ENCODE results near the gene PSTPIP1. TPM values are rescaled to one million over a fixed set of nuclear protein-coding genes. Genes with fewer than 3 reads are reported as not detected.

The PSTPIP1 gene
- total RNA-seq, 1 experiment from 2014 or later, result 1.5 TPM

DNA sequence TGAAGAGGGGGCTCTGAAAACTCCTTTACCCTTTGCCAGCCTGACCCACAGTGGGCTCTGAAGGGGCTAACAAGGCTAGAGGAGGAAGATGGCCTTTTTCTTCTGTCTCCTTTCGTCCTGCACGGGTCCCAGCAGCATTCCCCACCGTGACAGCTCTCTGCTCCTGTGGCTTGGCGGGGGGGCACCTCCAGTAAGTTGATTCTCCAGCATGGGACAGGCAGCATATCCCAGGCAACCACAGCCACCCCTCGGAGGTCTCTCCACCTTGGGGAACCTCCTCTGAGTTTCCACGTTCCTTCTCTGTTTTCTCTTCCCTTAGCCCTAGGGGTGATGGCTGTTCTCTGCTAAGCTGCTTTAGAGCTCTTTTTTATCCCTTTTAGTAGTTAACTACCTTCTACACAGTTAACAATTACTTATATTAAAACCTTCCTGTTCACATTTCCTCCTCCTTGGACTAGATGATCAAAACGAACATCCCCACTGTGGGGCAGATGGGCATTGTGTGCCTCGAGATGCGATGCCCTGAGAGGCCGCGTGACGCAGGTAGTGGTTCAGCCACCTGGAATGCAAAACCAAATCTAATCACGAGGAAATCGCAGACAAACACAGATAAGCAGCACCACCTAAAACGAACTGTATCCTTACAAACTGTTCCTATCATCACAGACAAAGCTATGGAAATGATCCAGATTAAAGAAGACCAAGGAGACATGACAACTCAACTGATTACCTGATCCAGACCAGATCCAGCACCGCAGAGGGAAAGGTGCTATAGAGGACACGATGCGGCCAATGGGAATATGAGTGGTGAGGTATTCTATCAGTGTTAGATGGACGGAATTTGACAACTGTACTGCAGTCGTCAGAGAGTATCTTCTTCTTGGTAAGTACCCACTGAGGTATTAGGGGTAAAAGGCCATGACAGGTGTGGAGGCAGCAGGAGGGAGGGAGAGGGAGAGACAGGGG is 48.3 kb downstream of the PSTPIP1 start:
- ATAC-seq (no peak), DNase-seq (ENCODE audit: low spot score) (no peak)
- ChIA-PET POLR2A (no interaction called here), CTCF (no interaction called here)
- no peak overlapping the region for H3K27ac Mint-ChIP-seq
- TF ChIP-seq CREB1 (CRISPR knock-in tag; IDR thresholded peaks at IDR 0.05) (no peak), ZNF121 (CRISPR knock-in tag; IDR thresholded peaks at IDR 0.05) (no peak)
- TF ChIP-seq, protein P1, sequence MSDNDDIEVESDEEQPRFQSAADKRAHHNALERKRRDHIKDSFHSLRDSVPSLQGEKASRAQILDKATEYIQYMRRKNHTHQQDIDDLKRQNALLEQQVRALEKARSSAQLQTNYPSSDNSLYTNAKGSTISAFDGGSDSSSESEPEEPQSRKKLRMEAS (CRISPR knock-in tag; IDR thresholded peaks at IDR 0.05), result no peak
- TF ChIP-seq, protein P2, sequence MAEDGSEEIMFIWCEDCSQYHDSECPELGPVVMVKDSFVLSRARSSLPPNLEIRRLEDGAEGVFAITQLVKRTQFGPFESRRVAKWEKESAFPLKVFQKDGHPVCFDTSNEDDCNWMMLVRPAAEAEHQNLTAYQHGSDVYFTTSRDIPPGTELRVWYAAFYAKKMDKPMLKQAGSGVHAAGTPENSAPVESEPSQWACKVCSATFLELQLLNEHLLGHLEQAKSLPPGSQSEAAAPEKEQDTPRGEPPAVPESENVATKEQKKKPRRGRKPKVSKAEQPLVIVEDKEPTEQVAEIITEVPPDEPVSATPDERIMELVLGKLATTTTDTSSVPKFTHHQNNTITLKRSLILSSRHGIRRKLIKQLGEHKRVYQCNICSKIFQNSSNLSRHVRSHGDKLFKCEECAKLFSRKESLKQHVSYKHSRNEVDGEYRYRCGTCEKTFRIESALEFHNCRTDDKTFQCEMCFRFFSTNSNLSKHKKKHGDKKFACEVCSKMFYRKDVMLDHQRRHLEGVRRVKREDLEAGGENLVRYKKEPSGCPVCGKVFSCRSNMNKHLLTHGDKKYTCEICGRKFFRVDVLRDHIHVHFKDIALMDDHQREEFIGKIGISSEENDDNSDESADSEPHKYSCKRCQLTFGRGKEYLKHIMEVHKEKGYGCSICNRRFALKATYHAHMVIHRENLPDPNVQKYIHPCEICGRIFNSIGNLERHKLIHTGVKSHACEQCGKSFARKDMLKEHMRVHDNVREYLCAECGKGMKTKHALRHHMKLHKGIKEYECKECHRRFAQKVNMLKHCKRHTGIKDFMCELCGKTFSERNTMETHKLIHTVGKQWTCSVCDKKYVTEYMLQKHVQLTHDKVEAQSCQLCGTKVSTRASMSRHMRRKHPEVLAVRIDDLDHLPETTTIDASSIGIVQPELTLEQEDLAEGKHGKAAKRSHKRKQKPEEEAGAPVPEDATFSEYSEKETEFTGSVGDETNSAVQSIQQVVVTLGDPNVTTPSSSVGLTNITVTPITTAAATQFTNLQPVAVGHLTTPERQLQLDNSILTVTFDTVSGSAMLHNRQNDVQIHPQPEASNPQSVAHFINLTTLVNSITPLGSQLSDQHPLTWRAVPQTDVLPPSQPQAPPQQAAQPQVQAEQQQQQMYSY (CRISPR knock-in tag; IDR thresholded peaks at IDR 0.05), result no peak
- TF ChIP-seq, protein P3, sequence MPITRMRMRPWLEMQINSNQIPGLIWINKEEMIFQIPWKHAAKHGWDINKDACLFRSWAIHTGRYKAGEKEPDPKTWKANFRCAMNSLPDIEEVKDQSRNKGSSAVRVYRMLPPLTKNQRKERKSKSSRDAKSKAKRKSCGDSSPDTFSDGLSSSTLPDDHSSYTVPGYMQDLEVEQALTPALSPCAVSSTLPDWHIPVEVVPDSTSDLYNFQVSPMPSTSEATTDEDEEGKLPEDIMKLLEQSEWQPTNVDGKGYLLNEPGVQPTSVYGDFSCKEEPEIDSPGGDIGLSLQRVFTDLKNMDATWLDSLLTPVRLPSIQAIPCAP (CRISPR knock-in tag; IDR thresholded peaks at IDR 0.05), result no peak
- TF ChIP-seq, protein P4, sequence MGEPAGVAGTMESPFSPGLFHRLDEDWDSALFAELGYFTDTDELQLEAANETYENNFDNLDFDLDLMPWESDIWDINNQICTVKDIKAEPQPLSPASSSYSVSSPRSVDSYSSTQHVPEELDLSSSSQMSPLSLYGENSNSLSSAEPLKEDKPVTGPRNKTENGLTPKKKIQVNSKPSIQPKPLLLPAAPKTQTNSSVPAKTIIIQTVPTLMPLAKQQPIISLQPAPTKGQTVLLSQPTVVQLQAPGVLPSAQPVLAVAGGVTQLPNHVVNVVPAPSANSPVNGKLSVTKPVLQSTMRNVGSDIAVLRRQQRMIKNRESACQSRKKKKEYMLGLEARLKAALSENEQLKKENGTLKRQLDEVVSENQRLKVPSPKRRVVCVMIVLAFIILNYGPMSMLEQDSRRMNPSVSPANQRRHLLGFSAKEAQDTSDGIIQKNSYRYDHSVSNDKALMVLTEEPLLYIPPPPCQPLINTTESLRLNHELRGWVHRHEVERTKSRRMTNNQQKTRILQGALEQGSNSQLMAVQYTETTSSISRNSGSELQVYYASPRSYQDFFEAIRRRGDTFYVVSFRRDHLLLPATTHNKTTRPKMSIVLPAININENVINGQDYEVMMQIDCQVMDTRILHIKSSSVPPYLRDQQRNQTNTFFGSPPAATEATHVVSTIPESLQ (CRISPR knock-in tag; IDR thresholded peaks at IDR 0.05), result no peak
- TF ChIP-seq, protein P5, sequence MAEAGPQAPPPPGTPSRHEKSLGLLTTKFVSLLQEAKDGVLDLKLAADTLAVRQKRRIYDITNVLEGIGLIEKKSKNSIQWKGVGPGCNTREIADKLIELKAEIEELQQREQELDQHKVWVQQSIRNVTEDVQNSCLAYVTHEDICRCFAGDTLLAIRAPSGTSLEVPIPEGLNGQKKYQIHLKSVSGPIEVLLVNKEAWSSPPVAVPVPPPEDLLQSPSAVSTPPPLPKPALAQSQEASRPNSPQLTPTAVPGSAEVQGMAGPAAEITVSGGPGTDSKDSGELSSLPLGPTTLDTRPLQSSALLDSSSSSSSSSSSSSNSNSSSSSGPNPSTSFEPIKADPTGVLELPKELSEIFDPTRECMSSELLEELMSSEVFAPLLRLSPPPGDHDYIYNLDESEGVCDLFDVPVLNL (CRISPR knock-in tag; IDR thresholded peaks at IDR 0.05; ENCODE audit: borderline replicate concordance, low read depth), result no peak
- no peaks in the 10 kb centered on the region for H3K4me1 Mint-ChIP-seq
- no peak overlapping the region for H3K4me3 Mint-ChIP-seq
- peaks cover 42% of the 10 kb centered on the region for H3K36me3 Mint-ChIP-seq
- 0 out of 2 replicates have a peak, but pooled peaks cover 5% of the 10 kb centered on the region for H3K9me3 Mint-ChIP-seq
- no peaks in the 10 kb centered on the region for H3K27me3 Mint-ChIP-seq (ENCODE audit: low read depth)

DNA sequence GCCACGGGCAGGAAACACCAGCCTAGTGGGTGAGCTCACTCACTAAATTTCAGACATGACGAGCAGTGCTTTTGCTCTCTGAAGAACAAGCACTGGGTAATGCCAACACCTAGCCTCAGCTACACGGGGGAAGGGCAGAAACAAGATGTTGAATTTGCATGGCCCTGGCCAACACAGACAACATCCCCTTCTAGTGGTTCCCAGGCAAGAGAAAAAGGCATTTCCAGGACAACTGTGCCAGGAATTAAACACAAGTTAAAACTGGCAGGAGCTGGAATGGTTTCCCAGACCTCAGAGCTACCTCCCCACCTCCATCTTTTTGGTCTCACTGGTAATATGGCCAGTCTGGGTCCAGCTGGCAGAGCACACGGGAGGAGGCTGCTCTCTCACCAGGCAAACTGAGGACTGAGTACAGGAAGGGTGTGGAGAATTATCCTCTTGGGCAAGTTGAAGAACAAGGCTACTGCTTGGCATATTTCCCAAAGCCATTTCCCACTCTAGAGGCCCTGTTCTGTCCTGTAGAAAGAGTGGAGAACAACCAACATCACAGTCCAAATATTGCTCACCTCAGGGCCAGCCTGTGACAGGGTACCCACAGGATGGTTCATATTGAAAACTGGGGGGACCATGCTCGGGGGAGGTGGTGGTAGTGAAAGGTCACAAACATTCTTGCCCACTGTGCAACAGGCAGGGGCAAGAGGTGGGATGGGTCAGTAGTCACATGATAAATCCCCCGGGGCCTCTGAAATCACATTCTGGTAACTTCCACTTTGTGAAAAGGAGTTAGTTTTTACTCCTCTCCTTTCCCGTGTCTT is 49.5 kb downstream of the PSTPIP1 start:
- no peaks in the 10 kb centered on the region for H3K9me3 Mint-ChIP-seq
- no peaks in the 10 kb centered on the region for H3K4me1 Mint-ChIP-seq
- no peak overlapping the region for H3K27ac Mint-ChIP-seq
- CTCF ChIA-PET, result interaction anchor here (1.5 to 2.5 kb wide), 2 partner anchors 9 to 14 kb away, joined by 4 to 14 read pairs; no protein-coding TSS in a partner anchor
- DNase-seq (ENCODE audit: low spot score), result no peak
- TF ChIP-seq, protein P6, sequence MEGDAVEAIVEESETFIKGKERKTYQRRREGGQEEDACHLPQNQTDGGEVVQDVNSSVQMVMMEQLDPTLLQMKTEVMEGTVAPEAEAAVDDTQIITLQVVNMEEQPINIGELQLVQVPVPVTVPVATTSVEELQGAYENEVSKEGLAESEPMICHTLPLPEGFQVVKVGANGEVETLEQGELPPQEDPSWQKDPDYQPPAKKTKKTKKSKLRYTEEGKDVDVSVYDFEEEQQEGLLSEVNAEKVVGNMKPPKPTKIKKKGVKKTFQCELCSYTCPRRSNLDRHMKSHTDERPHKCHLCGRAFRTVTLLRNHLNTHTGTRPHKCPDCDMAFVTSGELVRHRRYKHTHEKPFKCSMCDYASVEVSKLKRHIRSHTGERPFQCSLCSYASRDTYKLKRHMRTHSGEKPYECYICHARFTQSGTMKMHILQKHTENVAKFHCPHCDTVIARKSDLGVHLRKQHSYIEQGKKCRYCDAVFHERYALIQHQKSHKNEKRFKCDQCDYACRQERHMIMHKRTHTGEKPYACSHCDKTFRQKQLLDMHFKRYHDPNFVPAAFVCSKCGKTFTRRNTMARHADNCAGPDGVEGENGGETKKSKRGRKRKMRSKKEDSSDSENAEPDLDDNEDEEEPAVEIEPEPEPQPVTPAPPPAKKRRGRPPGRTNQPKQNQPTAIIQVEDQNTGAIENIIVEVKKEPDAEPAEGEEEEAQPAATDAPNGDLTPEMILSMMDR (IDR thresholded peaks at IDR 0.05), result no peak
- TF ChIP-seq JAZF1 (CRISPR knock-in tag; IDR thresholded peaks at IDR 0.05) (no peak), SMAD3 (CRISPR knock-in tag; IDR thresholded peaks at IDR 0.05; ENCODE audit: borderline replicate concordance) (no peak), ZNF121 (CRISPR knock-in tag; IDR thresholded peaks at IDR 0.05) (no peak), CBFB (CRISPR knock-in tag; IDR thresholded peaks at IDR 0.05; ENCODE audit: low read depth) (no peak), GTF2I (CRISPR knock-in tag; conservative IDR thresholded peaks at IDR 0.05) (no peak), ETV6 (CRISPR knock-in tag; IDR thresholded peaks at IDR 0.05) (no peak), RELA (CRISPR knock-in tag; IDR thresholded peaks at IDR 0.05; ENCODE audit: borderline replicate concordance) (no peak), ZNF219 (CRISPR knock-in tag; IDR thresholded peaks at IDR 0.05; ENCODE audit: borderline replicate concordance) (no peak), RORB (CRISPR knock-in tag; IDR thresholded peaks at IDR 0.05) (no peak), ZNF416 (CRISPR knock-in tag; IDR thresholded peaks at IDR 0.05) (no peak)
- TF ChIP-seq, protein P7, sequence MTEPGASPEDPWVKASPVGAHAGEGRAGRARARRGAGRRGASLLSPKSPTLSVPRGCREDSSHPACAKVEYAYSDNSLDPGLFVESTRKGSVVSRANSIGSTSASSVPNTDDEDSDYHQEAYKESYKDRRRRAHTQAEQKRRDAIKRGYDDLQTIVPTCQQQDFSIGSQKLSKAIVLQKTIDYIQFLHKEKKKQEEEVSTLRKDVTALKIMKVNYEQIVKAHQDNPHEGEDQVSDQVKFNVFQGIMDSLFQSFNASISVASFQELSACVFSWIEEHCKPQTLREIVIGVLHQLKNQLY (CRISPR knock-in tag; IDR thresholded peaks at IDR 0.05), result no peak
- ATAC-seq, result no peak
- H3K27me3 Mint-ChIP-seq (ENCODE audit: low read depth), result no peaks in the 10 kb centered on the region
- peaks cover 30% of the 10 kb centered on the region for H3K36me3 Mint-ChIP-seq
- POLR2A ChIA-PET, result no interaction called here
- H3K4me3 Mint-ChIP-seq, result no peak overlapping the region

Measured in WTC11 (cell line).